ENCODE results near the gene DGKH.

DNA sequence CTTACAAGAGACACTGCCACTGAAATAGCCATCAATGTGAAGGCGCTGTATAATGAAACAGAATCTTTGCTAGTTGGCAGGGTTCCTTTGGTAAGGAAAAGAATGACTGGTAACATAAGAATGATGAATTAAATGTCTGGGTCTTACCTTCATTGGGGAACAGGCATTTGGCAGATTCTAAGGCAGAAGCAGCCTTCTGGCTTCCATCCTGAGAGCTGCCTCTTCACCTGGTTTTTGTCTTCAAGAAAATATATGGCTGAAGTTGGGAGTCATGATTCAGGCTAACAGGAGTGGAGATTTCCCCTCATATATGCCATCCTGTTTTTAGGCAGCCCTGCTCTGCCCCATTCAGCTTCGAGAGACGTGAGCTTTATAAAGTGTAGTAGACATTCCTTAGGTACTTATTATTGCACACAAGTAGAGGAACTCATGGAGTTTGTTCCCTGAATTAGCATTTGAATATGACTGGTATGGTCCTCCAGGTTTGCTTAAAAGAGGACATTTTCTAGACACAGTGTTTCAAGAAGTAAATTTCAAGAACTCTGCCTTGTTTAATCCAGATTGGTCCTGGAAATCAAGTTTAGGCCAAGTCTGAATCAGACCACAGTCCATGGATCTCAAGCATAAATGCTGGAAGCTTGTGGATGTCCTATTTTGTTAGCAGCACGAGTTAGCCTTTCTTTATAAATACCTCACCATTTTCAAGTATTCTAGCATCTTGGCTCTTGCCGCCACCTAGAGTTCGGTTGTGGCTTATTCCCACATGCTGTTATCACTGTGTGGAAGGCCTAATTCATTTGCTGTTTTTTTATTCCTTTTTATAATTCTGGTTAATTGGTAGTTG lies 167.4 kb downstream of the DGKH start:
- no peak for TF ChIP-seq POLR2A (IDR thresholded peaks at IDR 0.05)
- TF ChIP-seq, protein P1, sequence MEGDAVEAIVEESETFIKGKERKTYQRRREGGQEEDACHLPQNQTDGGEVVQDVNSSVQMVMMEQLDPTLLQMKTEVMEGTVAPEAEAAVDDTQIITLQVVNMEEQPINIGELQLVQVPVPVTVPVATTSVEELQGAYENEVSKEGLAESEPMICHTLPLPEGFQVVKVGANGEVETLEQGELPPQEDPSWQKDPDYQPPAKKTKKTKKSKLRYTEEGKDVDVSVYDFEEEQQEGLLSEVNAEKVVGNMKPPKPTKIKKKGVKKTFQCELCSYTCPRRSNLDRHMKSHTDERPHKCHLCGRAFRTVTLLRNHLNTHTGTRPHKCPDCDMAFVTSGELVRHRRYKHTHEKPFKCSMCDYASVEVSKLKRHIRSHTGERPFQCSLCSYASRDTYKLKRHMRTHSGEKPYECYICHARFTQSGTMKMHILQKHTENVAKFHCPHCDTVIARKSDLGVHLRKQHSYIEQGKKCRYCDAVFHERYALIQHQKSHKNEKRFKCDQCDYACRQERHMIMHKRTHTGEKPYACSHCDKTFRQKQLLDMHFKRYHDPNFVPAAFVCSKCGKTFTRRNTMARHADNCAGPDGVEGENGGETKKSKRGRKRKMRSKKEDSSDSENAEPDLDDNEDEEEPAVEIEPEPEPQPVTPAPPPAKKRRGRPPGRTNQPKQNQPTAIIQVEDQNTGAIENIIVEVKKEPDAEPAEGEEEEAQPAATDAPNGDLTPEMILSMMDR (IDR thresholded peaks at IDR 0.05) = peak in 1 of 4 experiments; percentile 10
- no peak for TF ChIP-seq POLR2AphosphoS5 (IDR thresholded peaks at IDR 0.05)

Data from prostate gland (tissue), 2 donors.